ENCODE data around the gene NPDC1.
A peak's percentile ranks its signal among the peaks of the same experiment; 100 is the strongest.

The NPDC1 gene

DNA sequence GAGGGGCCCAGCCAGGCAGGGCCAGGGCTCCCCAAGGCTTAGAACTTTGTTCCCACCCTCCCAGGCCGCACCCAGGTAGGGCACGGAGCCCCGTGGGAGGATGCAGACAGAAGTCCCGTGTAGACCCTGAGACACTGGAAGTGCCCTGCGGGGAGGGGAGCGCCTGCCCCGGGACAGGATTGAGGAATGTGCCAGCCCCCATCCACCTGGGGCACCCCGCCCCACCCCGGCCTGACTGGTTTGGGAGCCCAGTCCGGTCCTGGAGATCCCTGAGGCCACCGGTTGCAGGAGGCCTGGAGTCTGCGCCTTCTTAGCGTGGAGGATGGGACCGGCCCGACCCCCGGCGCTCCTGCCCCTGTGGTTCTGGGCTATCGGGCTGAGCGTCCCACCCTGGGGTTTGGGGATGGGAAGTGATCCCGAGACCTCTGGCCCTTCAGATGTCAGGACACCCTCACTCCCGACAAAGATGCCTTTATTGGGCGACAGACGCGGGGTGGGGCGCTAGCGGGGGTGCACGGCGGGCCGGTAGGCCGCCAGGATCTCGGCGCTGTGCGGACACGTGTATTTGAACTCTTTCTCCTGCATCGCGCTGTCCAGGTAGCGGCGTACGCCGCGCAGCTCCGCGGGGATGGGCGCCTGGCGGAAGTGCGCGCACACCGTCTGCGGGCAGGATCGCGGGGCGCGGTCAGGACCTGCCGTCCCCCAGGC lies 51.6 kb downstream of the NPDC1 start:
- TF ChIP-seq TAF1 (IDR thresholded peaks at IDR 0.05; ENCODE audit: borderline replicate concordance, insufficient read depth, low read length) (no peak), SIN3A (IDR thresholded peaks at IDR 0.05; ENCODE audit: borderline replicate concordance, insufficient read depth, low read length) (no peak), REST (IDR thresholded peaks at IDR 0.05; ENCODE audit: insufficient read depth in 1 of 2, low read depth in 2 of 2, low read length in 2 of 2) (no peak), FOXP2 (optimal IDR thresholded peaks at IDR 0.05; ENCODE audit: borderline replicate concordance, extremely low read depth, extremely low read length, insufficient read depth) (no peak), POLR2AphosphoS5 (IDR thresholded peaks at IDR 0.05; ENCODE audit: low read depth, low read length) (no peak)

- TF ChIP-seq SIN3A (IDR thresholded peaks at IDR 0.05; ENCODE audit: borderline replicate concordance, insufficient read depth, low read length), result no peak
- TF ChIP-seq TAF1 (IDR thresholded peaks at IDR 0.05; ENCODE audit: borderline replicate concordance, insufficient read depth, low read length), result no peak
- no peak for TF ChIP-seq FOXP2 (optimal IDR thresholded peaks at IDR 0.05; ENCODE audit: borderline replicate concordance, extremely low read depth, extremely low read length, insufficient read depth)
- no peak for TF ChIP-seq POLR2AphosphoS5 (IDR thresholded peaks at IDR 0.05; ENCODE audit: low read depth, low read length)
- TF ChIP-seq REST (IDR thresholded peaks at IDR 0.05; ENCODE audit: insufficient read depth in 1 of 2, low read depth in 2 of 2, low read length in 2 of 2), result no peak
Observed at GRCh38 chr9:136992819-136993369, 53.1 kb downstream of the NPDC1 start.

- TF ChIP-seq POLR2AphosphoS5 (IDR thresholded peaks at IDR 0.05; ENCODE audit: low read depth, low read length) (peak; percentile 61; the same call in 1 of the 2 replicates), REST (IDR thresholded peaks at IDR 0.05; ENCODE audit: insufficient read depth in 1 of 2, low read depth in 2 of 2, low read length in 2 of 2) (no peak)
Observed at GRCh38 chr9:136991993-136992818, 53.8 kb downstream of the NPDC1 start, which contains the start of gene PAXX. TSS of gene PAXX (plus strand) at chr9:136992422. CDS start at chr9:136992444, 22 bp downstream.

DNA sequence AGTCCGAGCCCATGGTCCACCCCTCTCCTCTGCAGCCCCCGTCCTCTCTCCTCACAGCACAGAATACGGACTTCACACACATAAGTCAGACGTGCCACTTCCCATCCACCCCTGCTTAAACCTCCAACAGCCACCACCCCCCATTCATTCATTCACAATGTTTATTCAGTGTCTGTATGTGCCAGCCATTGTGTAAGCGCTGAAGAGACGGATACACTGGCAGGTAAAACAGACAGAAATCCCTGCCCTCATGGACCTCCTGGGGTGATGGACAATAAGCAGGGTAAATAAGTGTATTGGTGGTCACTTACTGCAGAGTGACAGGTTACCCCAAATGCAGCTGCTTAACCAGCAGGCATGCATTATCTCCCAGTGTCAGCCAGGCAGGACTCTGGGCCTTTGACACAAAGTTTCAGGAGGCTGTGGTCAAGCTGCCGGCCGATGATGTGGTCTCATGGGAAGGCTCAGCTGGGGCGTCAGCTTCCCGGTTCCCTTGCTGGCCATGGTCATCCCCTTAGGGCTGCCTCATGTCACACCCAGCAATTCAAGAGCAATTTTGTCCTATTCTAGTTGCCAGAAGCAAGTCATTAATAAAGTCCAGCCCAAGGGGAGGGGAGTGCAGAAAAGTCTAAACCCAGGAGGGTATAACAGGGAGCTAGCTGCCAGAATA lies 55.6 kb downstream of the NPDC1 start:
- TF ChIP-seq POLR2AphosphoS5 (IDR thresholded peaks at IDR 0.05; ENCODE audit: low read depth, low read length) (no peak), SIN3A (IDR thresholded peaks at IDR 0.05; ENCODE audit: borderline replicate concordance, insufficient read depth, low read length) (no peak), REST (IDR thresholded peaks at IDR 0.05; ENCODE audit: insufficient read depth in 1 of 2, low read depth in 2 of 2, low read length in 2 of 2) (no peak), FOXP2 (optimal IDR thresholded peaks at IDR 0.05; ENCODE audit: borderline replicate concordance, extremely low read depth, extremely low read length, insufficient read depth) (no peak), TAF1 (IDR thresholded peaks at IDR 0.05; ENCODE audit: borderline replicate concordance, insufficient read depth, low read length) (no peak)
